Uterus (tissue), 4 donors: ENCODE data around the gene ZNF689. TPM values are rescaled to one million over a fixed set of nuclear protein-coding genes. Genes with fewer than 3 reads are reported as not detected.

Experiments
- DNase-seq, 2 donors: peaks; one replicate each; pipeline ENCODE4 v3.0.0-alpha.2; 2019 to 2020
- H3K27ac ChIP-seq, 2 donors: fragments of 200-600 bp; sonication (generic); 1 replicate in 1 of 2; 2 replicates in 1 of 2; pipeline ENCODE4 v1.5.1; 2016 to 2018
- H3K27me3 ChIP-seq, 2 donors: fragments of 200-600 bp; sonication (generic); one replicate each; pipeline ENCODE4 v1.5.1; 2018 to 2019; ENCODE audit warnings: control low read depth in 1 of 2
- H3K36me3 ChIP-seq, 2 donors: fragments of 200-600 bp; sonication (generic); one replicate each; pipeline ENCODE4 v1.5.1; 2019; ENCODE audit warnings: control low read depth in 1 of 2
- H3K4me1 ChIP-seq, 2 donors: fragments of 200-600 bp; sonication (generic); one replicate each; pipeline ENCODE4 v1.5.1; 2018 to 2019; ENCODE audit warnings: control low read depth in 1 of 2
- H3K4me3 ChIP-seq, 2 donors: fragments of 200-600 bp; sonication (generic); 1 replicate in 1 of 2; 2 replicates in 1 of 2; pipeline ENCODE4 v1.5.1; 2018 to 2019; ENCODE audit warnings: mild to moderate bottlenecking in 1 of 2
- H3K9me3 ChIP-seq, 2 donors: fragments of 200-600 bp; sonication (generic); one replicate each; pipeline ENCODE4 v1.5.1; 2019; ENCODE audit warnings: control low read depth in 1 of 2
- POLR2A ChIP-seq, 2 donors: fragments of 450-650 bp; IDR thresholded peaks; one replicate each; pipeline ENCODE4 v1.6.1; 2016; ENCODE audit warnings: antibody characterized with exemption in 2 of 2, mild to moderate bottlenecking in 1 of 2, moderate library complexity in 1 of 2
- intact Hi-C: fragments of 100-400 bp; cut with DNase I; formaldehyde crosslinking; loops from one replicate; pipeline ENCODE4 v1.15.1; 2023; ENCODE audit warnings: low total_unique reads
- small RNA-seq: library from RNA; depleted of rRNA; stranded (forward); fragments of <200 nt; gene quantifications from one replicate; pipeline ENCODE3, GENCODE V24; 2016
- total RNA-seq, 4 donors: library from RNA; depleted of rRNA in 3 of 4; stranded (reverse); fragments of >200 nt in 3 of 4; gene quantifications; one replicate each; pipeline versions ENCODE4 v1.1.0 to v1.2.4, GENCODE V29; 2014 to 2023
- TF ChIP-seq, protein P1 (sequence below), 4 experiments: fragments of 200-600 bp in 2 of 4; fragments of 450-650 bp in 2 of 4; sonication (generic) in 2 of 4; IDR thresholded peaks; one replicate each; pipeline ENCODE4 v1.5.1; 2016 to 2019; ENCODE audit warnings: antibody characterized with exemption in 4 of 4, mild to moderate bottlenecking in 2 of 4, moderate library complexity in 1 of 4
- donor health status: DM: yes; HTN: yes; CAD: no.

ZNF689 gene
- total RNA-seq, 4 donors from 2014 or later = 3.1 to 11.5 (median 7.0) TPM

GRCh38 chr16:30552956-30553355 lies 57.2 kb downstream of the ZNF689 start:
- H3K36me3 ChIP-seq = no peaks in the 10 kb centered on the region
- no peak overlapping the region for H3K4me3 ChIP-seq
- peaks cover 0 to 6% of the 10 kb centered on the region in 2 donors for H3K4me1 ChIP-seq
- intact Hi-C loops = no loop called here
- no peak overlapping the region for H3K27ac ChIP-seq
- DNase-seq = no peak
- TF ChIP-seq, protein P1, sequence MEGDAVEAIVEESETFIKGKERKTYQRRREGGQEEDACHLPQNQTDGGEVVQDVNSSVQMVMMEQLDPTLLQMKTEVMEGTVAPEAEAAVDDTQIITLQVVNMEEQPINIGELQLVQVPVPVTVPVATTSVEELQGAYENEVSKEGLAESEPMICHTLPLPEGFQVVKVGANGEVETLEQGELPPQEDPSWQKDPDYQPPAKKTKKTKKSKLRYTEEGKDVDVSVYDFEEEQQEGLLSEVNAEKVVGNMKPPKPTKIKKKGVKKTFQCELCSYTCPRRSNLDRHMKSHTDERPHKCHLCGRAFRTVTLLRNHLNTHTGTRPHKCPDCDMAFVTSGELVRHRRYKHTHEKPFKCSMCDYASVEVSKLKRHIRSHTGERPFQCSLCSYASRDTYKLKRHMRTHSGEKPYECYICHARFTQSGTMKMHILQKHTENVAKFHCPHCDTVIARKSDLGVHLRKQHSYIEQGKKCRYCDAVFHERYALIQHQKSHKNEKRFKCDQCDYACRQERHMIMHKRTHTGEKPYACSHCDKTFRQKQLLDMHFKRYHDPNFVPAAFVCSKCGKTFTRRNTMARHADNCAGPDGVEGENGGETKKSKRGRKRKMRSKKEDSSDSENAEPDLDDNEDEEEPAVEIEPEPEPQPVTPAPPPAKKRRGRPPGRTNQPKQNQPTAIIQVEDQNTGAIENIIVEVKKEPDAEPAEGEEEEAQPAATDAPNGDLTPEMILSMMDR (IDR thresholded peaks at IDR 0.05) = no peak
- no peak for TF ChIP-seq POLR2A (IDR thresholded peaks at IDR 0.05)
- H3K27me3 ChIP-seq = no peaks in the 10 kb centered on the region
- H3K9me3 ChIP-seq = no peaks in the 10 kb centered on the region

Small RNA genes lying within 50 kb of the gene (small RNA-seq; reads per million reads assigned to genes)
- not detected for gene AC093249.1
- gene AC093249.4 = not detected

Other genes with a start within 250 kb of the ZNF689 start
- gene TBC1D10B, start 239.9 kb downstream of the ZNF689 start, total RNA-seq = 10 to 100 TPM; 20.7 to 50.1 (median 29.9) TPM
- 1 to 10 TPM in 1 of 4 donors, not detected in 3; 1.2 TPM for gene MYL11, start 235.6 kb downstream of the ZNF689 start, total RNA-seq
- gene SEPTIN1, start 227.8 kb downstream of the ZNF689 start, total RNA-seq = 1 to 10 TPM in 2 of 4 donors, not detected in 2; 1.0 to 5.3 TPM
- gene ZNF48, start 215.0 kb downstream of the ZNF689 start, total RNA-seq = 10 to 100 TPM in 3 of 4 donors, 1 to 10 TPM in 1; 2.6 to 21.0 (median 12.7) TPM
- 10 to 100 TPM; 12.2 to 75.3 (median 25.6) TPM for gene ZNF771, start 202.8 kb downstream of the ZNF689 start, total RNA-seq
- gene DCTPP1, start 180.4 kb downstream of the ZNF689 start, total RNA-seq = 10 to 100 TPM; 10.2 to 51.5 (median 28.7) TPM
- gene SEPHS2, start 164.5 kb downstream of the ZNF689 start, total RNA-seq = 10 to 100 TPM; 13.6 to 30.9 (median 17.1) TPM
- 1 to 10 TPM in 3 of 4 donors, not detected in 1; 3.6 to 5.6 (median 4.7) TPM for gene ITGAL, start 137.6 kb downstream of the ZNF689 start, total RNA-seq
- 10 to 100 TPM in 3 of 4 donors, 1 to 10 TPM in 1; 8.8 to 41.3 (median 28.5) TPM for gene ZNF768, start 83.8 kb downstream of the ZNF689 start, total RNA-seq
- gene ZNF747, start 75.5 kb downstream of the ZNF689 start, total RNA-seq = 10 to 100 TPM in 2 of 4 donors, 1 to 10 TPM in 2; 3.8 to 16.1 (median 10.2) TPM
- gene ZNF764, start 52.0 kb downstream of the ZNF689 start, total RNA-seq = 10 to 100 TPM in 2 of 4 donors, 1 to 10 TPM in 2; 1.5 to 11.3 (median 7.3) TPM
- gene ZNF688, start 38.7 kb downstream of the ZNF689 start, total RNA-seq = 10 to 100 TPM in 3 of 4 donors, 1 to 10 TPM in 1; 9.6 to 27.1 (median 12.5) TPM
- gene ZNF785, start 24.7 kb downstream of the ZNF689 start, total RNA-seq = 10 to 100 TPM in 2 of 4 donors, 1 to 10 TPM in 2; 6.8 to 37.4 (median 15.2) TPM
- gene PRR14, start 40.6 kb upstream of the ZNF689 start, total RNA-seq = 10 to 100 TPM in 2 of 4 donors, 1 to 10 TPM in 2; 1.0 to 82.4 (median 10.0) TPM
- gene FBRS, start 48.0 kb upstream of the ZNF689 start, total RNA-seq = 10 to 100 TPM in 2 of 4 donors, 1 to 10 TPM in 2; 8.5 to 78.4 (median 16.5) TPM
- 10 to 100 TPM in 2 of 4 donors, 1 to 10 TPM in 2; 5.6 to 80.7 (median 26.0) TPM for gene SRCAP, start 88.8 kb upstream of the ZNF689 start, total RNA-seq
- gene PHKG2, start 138.0 kb upstream of the ZNF689 start, total RNA-seq = 10 to 100 TPM; 13.5 to 44.7 (median 25.8) TPM
- gene CFAP119, start 151.7 kb upstream of the ZNF689 start, total RNA-seq = 1 to 10 TPM in 2 of 4 donors, not detected in 2; 4.1 to 9.1 TPM
- gene RNF40, start 151.9 kb upstream of the ZNF689 start, total RNA-seq = 100 to 1,000 TPM in 2 of 4 donors, 10 to 100 TPM in 2; 20.5 to 130 (median 86.0) TPM
- 10 to 100 TPM in 2 of 4 donors, 1 to 10 TPM in 2; 5.4 to 25.5 (median 10.7) TPM for gene ZNF629, start 176.8 kb upstream of the ZNF689 start, total RNA-seq